GM21825 (cell line): ENCODE results near the gene C16orf54.
"Not testable (repeated sequence)": the region's sequence is repeated elsewhere in the genome, so short reads cannot be mapped to it uniquely, and the experiment has no call there.

ENCODE experiments used
- ATAC-seq: cut with Tn5 transposase; IDR thresholded peaks from one replicate; pipeline ENCODE4 v1.9.1; 2021; ENCODE audit warnings: mild to moderate bottlenecking, moderate library complexity; ENCODE audit not compliant: unreplicated experiment

The C16orf54 gene

GRCh38 chr16:29769507-29769906 is 23.7 kb upstream of the C16orf54 start:
- ATAC-seq = no peak

DNA sequence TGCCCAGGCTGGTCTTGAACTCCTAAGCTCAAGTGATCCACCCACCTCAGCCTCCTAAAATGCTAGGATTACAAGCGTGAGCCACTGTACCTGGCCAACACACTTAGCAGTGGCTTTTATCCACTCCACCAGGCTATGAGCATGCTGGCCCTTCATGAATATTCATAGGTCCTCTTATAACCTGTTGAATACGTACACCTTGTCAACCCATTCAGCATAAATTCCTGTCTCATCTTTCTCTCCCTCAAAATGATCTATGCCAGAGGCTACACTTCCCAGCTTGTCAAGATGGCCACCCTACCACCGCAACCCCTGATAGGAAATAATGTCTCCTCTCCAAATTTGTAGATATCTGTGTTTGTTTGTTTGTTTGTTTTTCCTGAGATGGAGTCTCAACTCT is 21.3 kb upstream of the C16orf54 start:
- no peak for ATAC-seq

- no peak for ATAC-seq
Observed at GRCh38 chr16:29766571-29766970, 20.8 kb upstream of the C16orf54 start.

- no peak for ATAC-seq
Observed at GRCh38 chr16:29765167-29766032, 19.6 kb upstream of the C16orf54 start.

GRCh38 chr16:29763326-29763725 is 17.5 kb upstream of the C16orf54 start:
- no peak for ATAC-seq

DNA sequence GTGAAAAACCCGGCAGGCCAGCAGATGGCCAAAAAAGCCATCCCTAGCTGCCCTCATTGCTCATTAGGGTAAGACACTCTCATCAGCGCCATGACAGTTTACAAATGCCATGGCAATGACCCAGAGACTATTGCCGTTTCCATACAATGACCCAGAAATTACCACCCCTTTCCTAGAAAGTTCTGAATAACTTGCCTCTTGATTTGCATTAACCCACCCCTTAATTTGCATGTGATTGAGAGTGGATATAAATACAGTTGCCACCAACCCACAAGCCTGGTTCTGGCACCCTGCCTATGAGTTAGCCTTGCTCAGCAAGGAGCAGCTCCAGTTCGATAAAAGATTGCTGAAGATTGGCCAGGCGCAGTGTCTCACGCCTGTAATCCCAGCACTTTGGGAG is 16.1 kb upstream of the C16orf54 start:
- no peak for ATAC-seq

DNA sequence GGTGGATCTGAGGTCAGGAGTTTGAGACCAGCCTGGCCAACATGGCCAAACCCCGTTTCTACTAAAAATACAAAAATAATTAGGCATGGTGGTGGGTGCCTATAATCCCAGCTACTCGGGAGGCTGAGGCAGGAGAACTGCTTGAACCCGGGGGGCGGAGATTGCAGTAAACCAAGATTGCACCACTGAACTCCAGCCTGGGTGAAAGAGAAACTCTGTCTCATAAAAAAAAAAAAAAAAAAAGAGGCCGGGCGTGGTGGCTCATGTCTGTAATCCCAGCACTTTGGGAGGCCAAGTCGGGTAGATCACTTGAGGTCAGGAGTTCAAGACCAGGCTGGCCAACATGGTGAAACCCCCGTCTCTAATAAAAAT is 15.5 kb upstream of the C16orf54 start:
- not testable (repeated sequence) for ATAC-seq

GRCh38 chr16:29760567-29761279 is 14.9 kb upstream of the C16orf54 start:
- ATAC-seq = no peak

GRCh38 chr16:29757950-29758466 is 12.2 kb upstream of the C16orf54 start:
- no peak for ATAC-seq

GRCh38 chr16:29757086-29757485 is 11.3 kb upstream of the C16orf54 start:
- not testable (repeated sequence) for ATAC-seq

DNA sequence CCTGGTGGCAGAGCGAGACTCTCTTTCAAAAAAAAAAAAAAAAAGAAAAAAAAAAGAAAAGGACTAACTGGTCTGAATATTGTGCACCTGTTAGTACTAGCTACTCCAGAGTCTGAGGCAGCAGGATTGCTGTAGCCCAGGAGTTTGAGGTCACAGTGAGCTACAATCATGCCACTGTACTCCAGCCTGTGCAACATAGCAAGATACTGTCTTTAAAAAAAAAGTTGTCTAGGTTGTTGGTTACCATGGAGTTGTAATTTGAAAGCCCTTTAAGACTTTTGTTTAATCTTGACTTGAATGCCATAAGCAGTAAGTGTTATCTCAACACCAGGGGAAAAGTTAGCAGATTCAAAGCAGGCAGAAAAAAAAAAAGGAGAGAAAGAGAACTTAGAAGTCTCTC is 10.9 kb upstream of the C16orf54 start:
- ATAC-seq = no peak

GRCh38 chr16:29753516-29753915 is 7.7 kb upstream of the C16orf54 start:
- ATAC-seq = no peak

DNA sequence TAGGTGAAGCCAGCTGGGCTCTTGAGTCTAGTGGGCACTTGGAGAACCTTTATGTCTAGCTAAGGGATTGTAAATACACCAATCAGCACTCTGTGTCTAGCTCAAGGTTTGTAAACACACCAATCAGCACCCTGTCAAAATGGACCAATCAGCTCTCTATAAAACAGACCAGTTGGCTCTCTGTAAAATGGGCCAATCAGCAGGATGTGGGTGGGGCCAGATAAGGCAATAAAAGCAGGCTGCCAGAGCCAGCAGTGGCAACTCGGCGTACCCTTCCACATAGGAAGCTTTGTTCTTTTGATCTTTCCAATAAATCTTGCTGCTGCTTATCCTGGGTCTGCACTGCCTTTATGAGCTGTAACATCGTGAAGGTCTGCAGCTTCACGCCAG is 3.0 kb upstream of the C16orf54 start:
- not testable (repeated sequence) for ATAC-seq

DNA sequence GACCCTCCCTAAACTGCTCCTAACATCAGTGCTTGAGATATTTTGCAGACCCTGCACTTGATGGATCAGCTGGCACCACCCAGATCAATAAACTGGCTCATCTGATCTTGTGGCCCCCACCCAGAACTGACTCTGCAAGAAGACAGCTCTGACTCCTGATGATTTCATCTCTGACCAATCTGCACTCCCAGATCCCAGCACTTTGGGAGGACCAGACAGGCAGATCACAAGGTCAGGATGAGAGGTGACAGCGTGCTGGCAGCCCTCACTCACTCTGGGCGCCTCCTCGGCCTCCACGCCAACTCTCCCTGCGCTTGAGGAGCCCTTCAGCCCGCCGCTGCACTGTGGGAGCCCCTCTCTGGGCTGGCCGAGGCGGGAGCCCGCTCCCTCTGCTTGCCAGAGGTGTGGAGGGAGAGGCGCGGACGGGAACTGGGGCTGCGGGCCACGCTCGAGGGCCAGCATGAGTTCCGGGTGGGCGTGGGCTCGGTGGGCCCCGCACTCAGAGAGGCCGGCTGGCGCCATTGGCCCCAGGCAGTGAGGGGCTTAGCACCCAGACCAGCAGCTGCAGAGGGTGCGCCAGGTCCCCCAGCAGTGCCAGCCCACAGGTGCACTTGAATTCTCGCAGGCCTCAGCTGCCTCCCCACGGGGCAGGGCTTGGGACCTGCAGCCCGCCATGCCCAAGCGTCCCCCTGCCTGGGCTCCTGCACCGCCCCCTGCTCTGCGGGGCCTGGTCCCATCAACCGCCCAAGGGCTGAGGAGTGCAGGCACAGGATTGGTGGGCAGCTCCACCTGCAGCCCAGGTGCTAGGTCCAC is 2.4 kb upstream of the C16orf54 start:
- no peak for ATAC-seq

- ATAC-seq = not testable (repeated sequence)
Observed at GRCh38 chr16:29746518-29746917, 728 bp upstream of the C16orf54 start.

GRCh38 chr16:29745121-29745852 is 503 bp downstream of the C16orf54 start:
- peak; percentile 34 for ATAC-seq

DNA sequence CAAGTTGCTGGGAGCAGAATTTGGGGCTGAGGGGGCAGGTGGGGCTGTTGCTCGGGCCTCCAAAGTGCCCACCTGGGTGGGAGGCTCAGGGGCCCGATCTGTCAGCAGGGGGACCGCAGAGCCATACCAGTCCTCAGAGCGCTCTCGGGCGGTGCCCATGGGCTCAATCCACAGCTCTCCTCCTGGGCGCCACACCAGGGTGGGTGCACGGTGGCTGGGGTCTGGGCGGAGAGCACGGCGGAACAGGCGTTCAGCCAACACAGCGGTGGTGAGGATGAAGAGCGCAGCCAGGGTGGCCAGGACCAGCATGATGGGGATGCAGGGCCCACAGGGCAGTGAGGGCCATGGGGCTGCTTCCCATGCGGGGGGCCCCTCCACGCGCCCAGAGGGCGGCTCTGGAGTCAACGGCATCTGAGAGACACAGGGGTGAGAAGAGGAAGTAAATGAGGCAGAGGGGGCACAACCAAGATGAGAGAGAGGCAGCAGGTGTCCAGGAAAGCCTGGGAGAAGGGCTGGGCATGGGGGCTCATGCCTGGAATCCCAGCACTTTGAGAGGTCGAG is 1.2 kb downstream of the C16orf54 start:
- no peak for ATAC-seq

DNA sequence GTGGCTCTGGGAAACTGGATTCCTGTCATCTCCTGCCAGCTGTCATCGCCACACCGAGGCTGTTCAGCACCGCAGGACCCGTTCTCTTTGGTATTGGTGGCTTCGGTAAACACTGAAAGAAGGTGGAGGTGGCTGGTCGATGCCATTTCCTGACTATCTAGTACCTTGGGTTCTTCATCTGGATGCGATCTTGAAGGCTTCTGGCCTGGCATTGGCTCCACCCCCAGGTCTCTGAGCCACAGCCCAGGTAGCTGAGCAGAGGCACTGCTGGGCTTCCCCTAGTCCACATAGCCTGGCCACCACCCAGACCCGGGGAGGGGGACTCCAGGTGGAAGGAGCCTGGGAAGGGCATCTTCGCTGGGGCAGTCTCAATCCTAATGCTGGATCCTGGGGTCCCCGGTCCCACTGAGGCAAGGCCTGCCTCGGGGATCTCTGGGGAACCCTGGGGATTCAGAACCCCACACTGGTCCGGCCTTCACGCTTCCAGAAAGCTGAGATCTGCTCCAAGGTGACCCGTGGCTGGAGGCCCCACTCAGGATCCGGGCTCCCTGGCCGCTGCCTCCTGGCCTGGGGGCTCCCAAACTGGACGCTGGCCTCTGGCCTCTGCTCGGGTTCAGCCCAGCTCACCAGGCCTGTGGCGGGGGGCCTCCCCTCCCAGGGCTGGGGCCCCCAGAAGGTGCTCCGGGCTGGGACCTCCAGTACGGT is 1.8 kb downstream of the C16orf54 start:
- no peak for ATAC-seq

GRCh38 chr16:29743475-29743826 is 2.3 kb downstream of the C16orf54 start:
- no peak for ATAC-seq
